C1 segment of cervical spinal cord (tissue), 14 donors: Measurements from ENCODE around the gene GPC6.
"Not testable (repeated sequence)": the region's sequence is repeated elsewhere in the genome, so short reads cannot be mapped to it uniquely, and the experiment has no call there.

ENCODE experiments used
- DNase-seq, 14 donors: peaks; one replicate each; lab custom pipeline; 2025; lab: John Stamatoyannopoulos, UW

GPC6 gene

GRCh38 chr13:93226623-93227279, at the start of gene GPC6:
Gene GPC6 (plus strand): TSS chr13:93226807.
- DNase-seq: peak in 3 of 14 donors; percentile 33 to 40 (median 37)

DNA sequence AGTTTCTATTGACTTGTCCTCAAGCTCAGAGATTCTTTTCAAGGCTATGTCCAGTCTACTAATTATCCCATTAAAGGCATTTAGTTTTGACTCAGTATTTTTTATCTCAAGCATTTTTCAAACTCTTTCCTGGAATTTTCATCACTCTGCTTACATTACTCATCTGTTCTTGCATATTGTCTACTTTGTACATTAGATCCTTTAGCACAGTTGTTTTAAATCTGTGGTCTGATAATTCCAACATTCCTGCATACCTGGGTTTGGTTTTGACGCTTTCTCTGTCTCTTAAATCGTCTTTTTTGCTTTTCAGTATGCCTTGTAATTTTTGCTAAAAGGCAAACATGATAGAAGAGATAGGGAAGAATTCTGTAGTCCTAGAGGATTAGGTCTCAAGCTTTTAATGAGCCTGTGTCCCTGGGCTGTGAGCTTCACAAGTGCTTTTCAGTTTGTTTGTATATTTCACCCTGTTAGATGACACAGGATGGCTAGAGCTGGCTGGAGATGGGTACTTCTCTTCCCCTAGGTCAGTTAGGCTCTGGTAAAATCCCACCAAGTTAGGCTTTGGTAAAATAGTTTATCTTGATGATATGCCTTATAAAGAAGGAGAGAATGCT, 46.1 kb upstream of the GPC6 start:
- DNase-seq: no peak

DNA sequence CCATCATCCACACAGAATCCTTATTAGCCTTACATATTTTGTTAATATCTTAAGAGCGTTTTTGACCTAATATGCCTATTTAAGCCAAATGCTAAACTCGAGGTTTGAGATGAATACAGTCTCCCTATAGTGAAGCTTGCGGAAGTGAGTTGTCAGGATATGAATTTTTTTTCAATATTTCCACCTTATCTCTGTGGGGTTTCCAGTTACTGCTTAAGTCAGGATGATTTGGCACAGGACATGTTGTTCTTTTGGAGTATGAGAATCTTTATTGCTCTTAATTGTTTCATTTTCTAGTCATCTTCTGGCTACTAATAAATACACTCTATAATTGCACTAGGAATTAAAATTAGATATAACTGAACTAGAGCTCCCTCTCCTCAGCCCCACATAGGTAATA, 44.2 kb upstream of the GPC6 start:
- no peak for DNase-seq

DNA sequence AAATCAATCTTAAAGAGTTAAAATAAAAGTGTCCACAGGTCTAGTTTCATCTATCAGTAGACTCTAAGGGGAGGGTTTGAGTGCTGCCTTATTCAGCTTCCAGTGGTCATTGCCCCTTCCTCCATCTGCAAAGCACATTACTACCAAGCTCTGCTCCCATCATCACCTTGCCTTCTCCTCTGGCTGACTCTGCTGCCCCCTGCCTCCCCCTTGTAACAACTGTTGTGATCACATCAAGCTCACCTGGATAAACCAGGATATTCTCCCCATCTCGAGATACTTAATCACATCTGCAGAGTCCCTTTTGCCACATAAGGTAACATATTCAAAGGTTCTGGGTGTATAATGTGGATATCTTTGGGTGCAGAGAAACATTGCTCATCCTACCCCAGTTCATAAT, 43.3 kb upstream of the GPC6 start:
- DNase-seq: no peak

- DNase-seq: no peak
These were observed 36.6 kb upstream of the GPC6 start for GRCh38 chr13:93190006-93190405.

DNA sequence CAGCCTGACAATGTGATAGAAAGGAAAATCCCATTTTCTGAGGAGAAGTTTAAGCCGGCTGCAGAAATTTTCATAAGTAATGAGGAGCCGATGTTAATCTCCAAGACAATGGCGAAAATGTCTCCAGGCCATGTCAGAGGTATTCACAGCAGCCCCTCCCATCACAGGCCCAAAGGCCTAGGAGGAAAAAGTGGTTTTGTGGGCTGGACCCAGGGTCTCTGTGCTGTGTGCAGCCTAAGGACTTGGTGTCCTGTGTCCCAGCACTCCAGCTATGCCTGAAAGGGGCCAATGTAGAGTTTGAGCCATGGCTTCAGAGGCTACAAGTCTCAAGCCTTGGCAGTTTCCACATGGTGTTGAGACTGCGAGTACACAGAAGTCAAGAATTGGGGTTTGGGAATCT, 32.9 kb upstream of the GPC6 start:
- DNase-seq: no peak

GRCh38 chr13:93199856-93200255, 26.8 kb upstream of the GPC6 start:
- DNase-seq: no peak

DNA sequence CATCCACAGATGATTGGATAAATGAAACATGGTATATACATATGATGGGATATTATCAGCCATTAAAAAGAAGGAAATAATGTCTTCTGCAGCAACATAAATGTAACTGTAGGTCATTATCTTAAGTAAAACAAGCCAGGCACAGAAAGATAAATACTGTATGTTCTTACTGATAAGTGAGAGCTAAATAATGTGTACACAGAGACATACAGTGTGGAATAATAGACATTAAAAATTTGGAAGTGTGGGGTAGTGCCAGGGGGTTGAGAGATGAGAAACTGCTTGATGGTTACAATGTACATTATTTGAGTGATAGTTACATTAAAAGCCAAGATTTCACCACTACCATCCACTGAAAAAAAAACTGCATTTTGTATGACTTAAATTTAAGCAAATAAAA, 26.0 kb upstream of the GPC6 start:
- DNase-seq: no peak

GRCh38 chr13:93201992-93202558, 24.5 kb upstream of the GPC6 start:
- DNase-seq: no peak

DNA sequence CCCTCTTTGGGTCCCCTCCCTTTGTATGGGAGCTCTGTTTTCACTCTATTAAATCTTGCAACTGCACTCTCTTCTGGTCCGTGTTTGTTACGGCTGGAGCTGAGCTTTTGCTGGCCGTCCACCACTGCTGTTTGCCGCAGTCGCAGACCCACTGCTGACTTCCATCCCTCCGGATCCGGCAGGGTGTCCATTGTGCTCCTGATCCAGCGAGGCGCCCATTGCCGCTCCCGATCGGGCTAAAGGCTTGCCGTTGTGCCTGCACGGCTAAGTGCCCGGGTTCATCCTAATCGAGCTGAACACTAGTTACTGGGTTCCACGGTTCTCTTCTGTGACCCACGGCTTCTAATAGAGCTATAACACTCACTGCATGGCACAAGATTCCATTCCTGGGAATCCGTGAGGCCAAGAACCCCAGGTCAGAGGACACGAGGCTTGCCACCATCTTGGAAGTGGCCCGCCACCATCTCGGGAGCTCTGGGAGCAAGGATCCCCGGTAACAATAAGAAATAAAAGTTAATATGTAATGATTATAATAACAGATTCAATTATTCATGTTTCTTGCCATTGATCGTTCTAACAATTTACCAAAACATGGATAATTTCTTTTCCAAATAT, 19.7 kb upstream of the GPC6 start:
- DNase-seq: not testable (repeated sequence)

- DNase-seq: no peak
These were observed 10.5 kb upstream of the GPC6 start for GRCh38 chr13:93216122-93216521.

DNA sequence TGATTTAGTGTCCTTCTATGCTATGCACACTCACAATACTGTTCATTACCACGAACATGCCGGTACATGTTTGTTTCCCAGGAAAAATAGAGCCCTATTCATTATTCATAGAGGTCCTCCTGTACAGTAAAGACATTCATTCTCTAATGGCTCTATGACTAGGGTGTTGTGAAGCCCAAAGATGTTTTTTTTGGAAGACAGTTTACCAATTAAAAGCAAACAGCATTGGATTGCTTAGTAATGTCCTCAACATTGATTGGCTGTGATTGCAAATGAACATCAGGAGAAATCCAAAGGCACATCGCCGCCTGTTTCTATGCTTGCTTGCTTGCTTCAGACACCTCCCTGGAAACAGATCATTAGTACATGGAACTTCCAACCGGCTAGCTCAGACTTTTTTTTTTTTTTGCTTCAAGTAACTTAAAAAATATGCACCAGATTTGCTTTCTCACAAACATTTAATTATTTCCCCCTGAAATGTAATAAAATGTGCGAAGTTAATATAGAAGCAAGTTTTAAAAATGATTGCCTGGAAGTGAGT, 8.8 kb upstream of the GPC6 start:
- DNase-seq: no peak

DNA sequence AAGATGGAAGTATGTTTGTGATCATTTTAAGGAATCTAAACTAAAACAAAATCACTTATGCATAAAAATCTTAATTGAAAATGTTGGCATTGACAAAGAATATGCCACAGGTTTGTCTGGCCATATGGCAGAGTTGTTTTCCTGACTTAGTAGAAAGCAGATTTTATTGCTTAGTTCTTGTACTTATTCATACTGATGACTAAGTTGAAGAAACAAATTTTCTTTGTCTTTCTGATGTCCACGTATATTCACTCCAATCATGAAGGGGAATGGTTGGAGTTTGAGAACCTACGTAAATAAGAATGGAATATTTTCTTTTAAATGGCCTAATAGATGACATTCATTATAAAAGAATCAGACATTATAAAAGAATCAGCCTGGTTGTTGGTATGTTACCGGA, 8.0 kb upstream of the GPC6 start:
- DNase-seq: no peak

DNA sequence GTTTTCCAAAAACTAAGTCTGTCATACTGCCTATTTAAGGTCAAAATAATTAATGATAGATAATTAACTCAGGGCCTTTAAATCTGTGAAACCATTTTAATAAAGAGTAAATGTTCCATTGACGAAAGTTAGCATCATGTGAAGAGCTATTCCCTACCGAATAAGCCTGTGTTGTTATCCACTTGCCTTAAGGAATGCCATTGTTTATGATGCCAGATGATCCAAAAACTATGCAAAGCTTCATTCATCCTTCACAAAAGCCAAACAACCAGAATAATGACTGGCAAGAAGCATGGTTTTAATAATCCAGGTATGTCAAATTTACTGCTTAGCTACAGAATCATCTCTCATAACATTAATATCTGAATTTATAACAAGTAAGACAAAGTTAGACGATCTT, 6.5 kb upstream of the GPC6 start:
- DNase-seq: no peak

DNA sequence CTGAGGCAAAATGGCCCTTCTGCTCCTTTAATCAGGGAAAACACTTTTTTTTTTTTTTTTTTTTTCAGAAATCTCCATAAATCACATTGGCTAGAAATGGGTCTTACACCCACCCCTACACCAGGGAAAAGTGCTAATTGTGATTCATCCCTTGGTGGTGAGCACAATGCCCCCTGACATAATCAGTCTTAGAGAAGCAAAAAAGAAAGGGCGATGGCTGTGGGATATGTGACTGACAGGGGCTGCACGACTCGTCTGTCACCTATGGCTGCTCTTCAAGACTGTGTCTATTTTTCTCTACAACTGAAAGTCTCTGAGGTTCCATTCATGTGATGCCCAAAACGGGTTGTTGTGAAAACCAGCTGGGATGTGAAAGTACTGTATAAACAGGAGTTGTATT, 3.6 kb upstream of the GPC6 start:
- no peak for DNase-seq

GRCh38 chr13:93224535-93224934, 2.1 kb upstream of the GPC6 start:
- no peak for DNase-seq

DNA sequence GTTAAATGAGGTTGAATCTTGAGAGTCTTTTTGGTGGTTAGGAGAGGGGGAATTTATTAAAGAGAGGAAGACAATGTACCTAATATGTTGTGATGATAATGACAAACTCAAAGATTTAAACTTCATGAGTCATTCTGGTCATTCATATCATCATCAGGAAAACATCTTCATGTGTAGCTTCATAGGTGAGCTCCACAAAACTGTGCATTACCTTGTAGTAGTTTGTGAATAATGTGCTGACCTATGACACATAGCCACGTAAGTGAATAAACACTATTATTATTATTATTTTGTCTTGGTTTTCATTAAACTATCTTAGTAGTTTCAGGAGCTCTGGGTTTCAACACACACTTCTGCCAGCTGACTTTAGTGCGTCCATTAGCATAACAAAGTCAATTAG, 997 bp upstream of the GPC6 start:
- DNase-seq: no peak

DNA sequence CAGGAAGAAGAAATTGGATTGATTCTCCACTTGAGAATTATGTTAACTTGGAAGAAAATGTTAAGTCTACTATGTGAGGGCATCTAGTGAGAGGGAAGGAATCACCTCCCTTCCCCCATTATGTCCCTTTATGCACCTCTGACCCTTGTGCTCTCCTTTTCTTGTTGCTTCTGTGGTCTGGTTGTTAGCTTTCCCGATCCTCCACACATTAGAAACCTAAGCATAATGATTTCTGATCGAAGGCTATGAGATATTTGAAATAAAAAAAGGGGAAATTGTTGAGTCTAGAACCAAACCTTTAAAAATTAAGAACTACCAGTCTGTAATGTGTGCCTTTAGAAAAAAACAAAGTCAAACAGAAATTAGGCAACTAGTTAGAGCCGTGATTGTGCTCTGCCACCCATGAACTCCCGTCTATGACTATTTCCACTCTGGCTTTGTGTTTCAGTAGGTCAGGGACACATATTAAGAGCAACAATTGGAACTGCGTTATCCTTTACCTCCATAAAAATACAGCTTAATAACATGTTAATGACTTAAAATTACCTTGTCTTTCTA, 463 bp upstream of the GPC6 start:
- no peak for DNase-seq

DNA sequence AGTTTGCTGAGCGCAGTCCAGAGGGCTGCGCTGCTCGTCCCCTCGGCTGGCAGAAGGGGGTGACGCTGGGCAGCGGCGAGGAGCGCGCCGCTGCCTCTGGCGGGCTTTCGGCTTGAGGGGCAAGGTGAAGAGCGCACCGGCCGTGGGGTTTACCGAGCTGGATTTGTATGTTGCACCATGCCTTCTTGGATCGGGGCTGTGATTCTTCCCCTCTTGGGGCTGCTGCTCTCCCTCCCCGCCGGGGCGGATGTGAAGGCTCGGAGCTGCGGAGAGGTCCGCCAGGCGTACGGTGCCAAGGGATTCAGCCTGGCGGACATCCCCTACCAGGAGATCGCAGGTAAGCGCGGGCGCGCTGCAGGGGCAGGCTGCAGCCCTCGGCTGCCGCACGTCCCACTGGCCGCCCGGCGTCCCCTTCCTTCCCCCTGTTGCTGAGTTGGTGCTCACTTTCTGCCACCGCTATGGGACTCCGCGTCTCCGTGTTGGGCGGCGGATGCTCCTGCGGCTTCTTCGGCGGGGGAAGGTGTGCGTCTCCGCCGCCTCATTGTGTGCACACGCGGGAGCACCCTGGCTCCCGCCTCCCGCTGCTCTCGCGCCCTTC, 772 bp downstream of the GPC6 start:
- peak in 4 of 14 donors; percentile 51 to 61 (median 55) for DNase-seq

- DNase-seq: peak in 8 of 14 donors; percentile 24 to 78 (median 59)
These were observed 1.5 kb downstream of the GPC6 start for GRCh38 chr13:93227878-93228642.

DNA sequence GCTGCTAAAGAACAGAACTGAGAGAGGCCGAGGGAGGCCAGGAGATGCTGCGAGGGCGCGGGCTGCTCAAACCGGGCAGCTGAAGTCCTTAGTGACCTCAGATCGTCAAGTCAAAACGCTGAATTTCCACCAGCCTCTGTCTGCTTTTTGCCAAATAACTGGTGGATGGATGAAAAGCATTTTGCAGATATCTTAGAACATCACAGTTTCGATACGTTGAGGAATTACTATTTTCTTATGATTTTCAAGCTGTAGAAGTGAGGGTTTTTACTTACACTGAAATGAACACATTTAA, 2.0 kb downstream of the GPC6 start:
- DNase-seq: no peak
